ENCODE results near the gene MAPKBP1.

DNA sequence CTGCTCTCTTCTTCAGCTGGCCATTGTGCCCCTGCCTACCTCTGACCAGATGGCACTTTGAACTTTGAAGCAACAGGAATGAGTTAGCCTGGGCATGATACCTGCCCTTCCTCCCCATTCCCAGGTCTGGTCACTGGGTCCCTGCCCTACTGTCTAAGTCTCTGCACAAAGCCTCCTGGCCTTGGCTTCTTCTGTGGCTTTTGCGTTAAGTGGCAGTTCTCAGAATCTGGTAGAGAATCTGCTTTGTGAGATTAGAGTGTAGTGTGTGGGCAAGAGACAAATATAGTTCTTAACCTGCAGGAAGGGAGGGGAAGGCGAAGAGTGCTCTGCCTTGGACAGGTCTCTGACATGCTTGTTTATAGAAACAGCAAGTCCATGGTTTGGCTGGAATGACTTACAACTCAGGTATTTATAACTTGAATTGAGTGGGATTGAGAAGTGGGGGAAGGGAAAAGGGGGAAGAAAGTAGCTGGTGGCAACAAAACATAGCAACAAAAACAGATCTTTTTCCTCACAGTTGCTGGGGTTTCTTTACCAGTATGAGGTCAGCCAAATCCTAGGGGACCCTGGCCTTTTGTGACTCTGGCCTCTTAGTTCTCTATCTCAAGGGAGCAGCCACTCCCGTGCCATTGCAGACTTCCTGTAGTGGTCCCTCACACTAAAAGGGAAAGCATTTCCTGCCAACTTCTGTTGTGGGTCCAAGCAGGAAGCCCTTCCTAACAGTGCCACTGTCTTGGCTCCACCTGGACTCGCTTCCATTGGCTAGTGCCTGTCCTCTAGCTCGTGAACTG is 16.7 kb downstream of the MAPKBP1 start:
- TF ChIP-seq SUZ12 (IDR thresholded peaks at IDR 0.05), result no peak
- no peak for TF ChIP-seq SP1 (IDR thresholded peaks at IDR 0.05)
- TF ChIP-seq TARDBP (IDR thresholded peaks at IDR 0.05), result no peak
- no peak for TF ChIP-seq BHLHE40 (IDR thresholded peaks at IDR 0.05; ENCODE audit: borderline replicate concordance)
- TF ChIP-seq NFRKB (IDR thresholded peaks at IDR 0.05), result no peak
- TF ChIP-seq FOXM1 (IDR thresholded peaks at IDR 0.05; ENCODE audit: borderline replicate concordance), result no peak
- TF ChIP-seq ZNF384 (IDR thresholded peaks at IDR 0.05), result no peak
- no peak for TF ChIP-seq LEF1 (IDR thresholded peaks at IDR 0.05; ENCODE audit: borderline replicate concordance)

Measured in HEK293T (cell line).